ENCODE measurements around the gene WDR62.

- TF ChIP-seq, protein P1, sequence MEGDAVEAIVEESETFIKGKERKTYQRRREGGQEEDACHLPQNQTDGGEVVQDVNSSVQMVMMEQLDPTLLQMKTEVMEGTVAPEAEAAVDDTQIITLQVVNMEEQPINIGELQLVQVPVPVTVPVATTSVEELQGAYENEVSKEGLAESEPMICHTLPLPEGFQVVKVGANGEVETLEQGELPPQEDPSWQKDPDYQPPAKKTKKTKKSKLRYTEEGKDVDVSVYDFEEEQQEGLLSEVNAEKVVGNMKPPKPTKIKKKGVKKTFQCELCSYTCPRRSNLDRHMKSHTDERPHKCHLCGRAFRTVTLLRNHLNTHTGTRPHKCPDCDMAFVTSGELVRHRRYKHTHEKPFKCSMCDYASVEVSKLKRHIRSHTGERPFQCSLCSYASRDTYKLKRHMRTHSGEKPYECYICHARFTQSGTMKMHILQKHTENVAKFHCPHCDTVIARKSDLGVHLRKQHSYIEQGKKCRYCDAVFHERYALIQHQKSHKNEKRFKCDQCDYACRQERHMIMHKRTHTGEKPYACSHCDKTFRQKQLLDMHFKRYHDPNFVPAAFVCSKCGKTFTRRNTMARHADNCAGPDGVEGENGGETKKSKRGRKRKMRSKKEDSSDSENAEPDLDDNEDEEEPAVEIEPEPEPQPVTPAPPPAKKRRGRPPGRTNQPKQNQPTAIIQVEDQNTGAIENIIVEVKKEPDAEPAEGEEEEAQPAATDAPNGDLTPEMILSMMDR (IDR thresholded peaks at IDR 0.05) = no peak
- no peak for TF ChIP-seq EP300 (IDR thresholded peaks at IDR 0.05)
These were observed 97.8 kb downstream of the WDR62 start, which contains the start of gene COX7A1 for GRCh38 chr19:36152352-36153091.
